Right forelimb (tissue), 1 donor: ENCODE results near the gene PHLDB2.
A peak's percentile ranks its signal among the peaks of the same experiment; 100 is the strongest.
"Not testable (repeated sequence)": the region's sequence is repeated elsewhere in the genome, so short reads cannot be mapped to it uniquely, and the experiment has no call there.

ENCODE experiments used
- DNase-seq: peaks from one replicate; pipeline ENCODE4 v3.0.0-alpha.2; 2018

PHLDB2 gene

GRCh38 chr3:111859061-111859973, at the start of gene PHLDB2:
PHLDB2 (plus strand) TSS chr3:111859265; CDS start chr3:111884078, 24,813 bp downstream.
- peak; percentile 86 for DNase-seq

GRCh38 chr3:111810909-111811308, 48.2 kb upstream of the PHLDB2 start:
- no peak for DNase-seq

GRCh38 chr3:111811811-111812210, 47.3 kb upstream of the PHLDB2 start:
- DNase-seq, result no peak

- no peak for DNase-seq
Measured at GRCh38 chr3:111812701-111813100, 46.4 kb upstream of the PHLDB2 start.

- no peak for DNase-seq
Measured at GRCh38 chr3:111813441-111813840, 45.6 kb upstream of the PHLDB2 start.

GRCh38 chr3:111813979-111814378, 45.1 kb upstream of the PHLDB2 start:
- DNase-seq, result no peak

GRCh38 chr3:111816771-111817170, 42.3 kb upstream of the PHLDB2 start:
- not testable (repeated sequence) for DNase-seq

- DNase-seq, result no peak
Measured at GRCh38 chr3:111819927-111820326, 39.1 kb upstream of the PHLDB2 start.

GRCh38 chr3:111820651-111821050, 38.4 kb upstream of the PHLDB2 start:
- DNase-seq, result no peak

GRCh38 chr3:111821891-111822290, 37.2 kb upstream of the PHLDB2 start:
- no peak for DNase-seq

- no peak for DNase-seq
Measured at GRCh38 chr3:111822804-111823203, 36.3 kb upstream of the PHLDB2 start.

GRCh38 chr3:111823341-111823855, 35.7 kb upstream of the PHLDB2 start:
- no peak for DNase-seq

GRCh38 chr3:111824351-111824750, 34.7 kb upstream of the PHLDB2 start:
- DNase-seq, result no peak

- DNase-seq, result no peak
Measured at GRCh38 chr3:111827871-111828270, 31.2 kb upstream of the PHLDB2 start.

- DNase-seq, result no peak
Measured at GRCh38 chr3:111828530-111828929, 30.5 kb upstream of the PHLDB2 start.

- DNase-seq, result no peak
Measured at GRCh38 chr3:111829023-111829422, 30.0 kb upstream of the PHLDB2 start.

GRCh38 chr3:111831840-111832239, 27.2 kb upstream of the PHLDB2 start:
- no peak for DNase-seq

GRCh38 chr3:111837112-111837511, 22.0 kb upstream of the PHLDB2 start:
- DNase-seq, result no peak

- no peak for DNase-seq
Measured at GRCh38 chr3:111838133-111838532, 20.9 kb upstream of the PHLDB2 start.

GRCh38 chr3:111846039-111846438, 13.0 kb upstream of the PHLDB2 start:
- DNase-seq, result no peak

GRCh38 chr3:111846717-111847116, 12.3 kb upstream of the PHLDB2 start:
- DNase-seq, result no peak

- no peak for DNase-seq
Measured at GRCh38 chr3:111848283-111848682, 10.8 kb upstream of the PHLDB2 start.

- DNase-seq, result no peak
Measured at GRCh38 chr3:111848778-111849177, 10.3 kb upstream of the PHLDB2 start.

- no peak for DNase-seq
Measured at GRCh38 chr3:111850537-111850936, 8.5 kb upstream of the PHLDB2 start.
